22Rv1 (cell line): ENCODE data around the gene SLC7A8.

ENCODE experiments used
- H3K27ac ChIP-seq: fragments of 450-650 bp; 2 replicates; pipeline ENCODE4 v1.5.1; 2017
- CTCF ChIP-seq: fragments of 450-650 bp; IDR thresholded peaks from 2 replicates; pipeline ENCODE4 v1.5.1; 2017; ENCODE audit warnings: mild to moderate bottlenecking
- ZFX ChIP-seq: fragments of 450-650 bp; IDR thresholded peaks from 2 replicates; pipeline ENCODE4 v1.6.1; 2017; ENCODE audit warnings: antibody characterized with exemption, borderline replicate concordance

Gene SLC7A8

GRCh38 chr14:23193432-23193831 is 10.0 kb upstream of the SLC7A8 start:
- H3K27ac ChIP-seq, result no peak overlapping the region
- TF ChIP-seq CTCF, result no peak
- no peak for TF ChIP-seq ZFX

DNA sequence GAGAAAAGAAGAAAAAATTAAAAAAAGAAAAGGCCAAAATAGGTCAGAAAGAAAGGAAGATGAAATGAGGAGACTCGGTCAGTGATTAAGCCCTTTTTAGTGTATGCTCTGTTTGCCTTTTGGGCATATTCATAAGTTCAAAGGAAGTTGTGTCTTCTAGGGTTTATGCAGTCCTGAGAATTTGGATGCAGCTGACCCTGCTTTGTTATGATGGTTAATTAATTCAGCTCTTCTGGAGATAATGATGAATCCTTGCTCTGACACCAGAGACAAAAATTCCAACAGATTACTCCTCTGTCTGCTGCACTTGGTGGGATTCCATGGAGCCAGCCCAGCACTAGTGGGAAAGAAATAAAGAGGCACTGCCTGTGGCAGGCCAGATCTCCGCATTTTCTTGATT is 4.5 kb upstream of the SLC7A8 start:
- H3K27ac ChIP-seq, result no peak overlapping the region
- TF ChIP-seq ZFX (no peak), CTCF (no peak)

DNA sequence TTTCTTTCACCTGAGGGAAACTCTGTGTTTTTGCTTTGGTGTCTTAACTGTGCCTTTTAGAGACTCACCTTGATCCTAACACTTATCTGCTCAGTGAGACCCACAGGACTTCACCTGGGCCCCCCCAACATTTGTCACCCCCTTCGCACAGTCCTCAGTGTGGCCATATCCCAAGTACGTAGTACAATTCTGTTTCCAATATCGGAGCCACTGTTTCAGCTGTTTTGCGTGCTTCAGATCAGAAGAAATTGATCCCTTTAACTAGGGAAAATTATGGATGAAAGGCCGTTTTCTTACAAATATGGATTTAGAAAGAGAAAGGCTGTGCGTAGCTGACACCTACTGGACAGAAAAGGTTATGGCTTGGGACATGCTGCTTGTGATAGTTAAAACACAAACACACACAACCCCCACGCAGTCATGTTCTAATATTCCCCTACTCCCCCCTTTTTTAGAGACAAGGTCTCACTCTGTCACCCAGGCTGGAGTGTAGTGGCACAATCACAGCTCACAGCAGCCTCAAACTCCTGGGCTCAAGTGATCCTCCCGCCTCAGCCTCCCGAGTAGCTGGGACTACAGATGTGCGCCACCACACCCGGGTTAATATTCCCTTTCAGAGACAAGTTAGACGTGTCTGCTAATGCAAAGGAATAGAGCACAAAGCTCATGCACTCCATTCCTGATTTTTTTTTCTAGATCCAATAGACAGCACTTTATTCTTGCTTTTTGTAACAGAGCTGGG is 3.6 kb upstream of the SLC7A8 start:
- no peak overlapping the region for H3K27ac ChIP-seq
- TF ChIP-seq CTCF (peak; percentile 86), ZFX (no peak)

GRCh38 chr14:23185063-23185462 is 1.6 kb upstream of the SLC7A8 start:
- H3K27ac ChIP-seq, result no peak overlapping the region
- no peak for TF ChIP-seq ZFX
- no peak for TF ChIP-seq CTCF

- TF ChIP-seq CTCF (no peak), ZFX (no peak)
- H3K27ac ChIP-seq, result peak overlapping the region; percentile 46
These were observed 346 bp downstream of the SLC7A8 start for GRCh38 chr14:23183158-23183470.

GRCh38 chr14:23182372-23183157 is 895 bp downstream of the SLC7A8 start:
- TF ChIP-seq ZFX, result no peak
- TF ChIP-seq CTCF, result no peak
- H3K27ac ChIP-seq, result peak overlapping the region; percentile 46

- TF ChIP-seq ZFX (no peak), CTCF (no peak)
- no peak overlapping the region for H3K27ac ChIP-seq
These were observed 1.5 kb downstream of the SLC7A8 start for GRCh38 chr14:23181946-23182345.
